Measurements from ENCODE around the gene TNS1. TPM values are rescaled to one million over a fixed set of nuclear protein-coding genes. Genes with fewer than 3 reads are reported as not detected.

Gene TNS1
- total RNA-seq, 1 experiment from 2014 or later: 6.2 TPM

GRCh38 chr2:217831306-217831705 lies 171.5 kb downstream of the TNS1 start:
- RAD21 ChIA-PET (ENCODE audit: low non-redundant PET in 1 of 2, low total read pairs in 2 of 2, uncharacterized antibody in 2 of 2, unreplicated experiment in 2 of 2): no interaction called here
- CTCF ChIA-PET: no interaction called here

More at GRCh38 chr2:217831306-217831705, 171.5 kb downstream of the TNS1 start:
- Histone ChIP-seq H3K27me3 (ENCODE audit: insufficient read depth, low read length) (no peaks in the 10 kb centered on the region), H4K20me1 (ENCODE audit: insufficient read depth) (no peaks in the 10 kb centered on the region), H3K27ac (ENCODE audit: low read depth, low read length) (no peak overlapping the region), H2AFZ (ENCODE audit: low read depth, low read length, poor library complexity, severe bottlenecking) (no peak overlapping the region), H3K4me1 (ENCODE audit: control insufficient read depth in 1 of 2, insufficient read depth in 2 of 2, low read length in 2 of 2) (peaks cover 0 to 6% of the 10 kb centered on the region in 2 experiments; a peak in 1 of 4 replicates), H3K9me3 (ENCODE audit: control insufficient read depth in 1 of 2, insufficient read depth in 1 of 2, low read depth in 1 of 2, low read length in 2 of 2) (no peaks in the 10 kb centered on the region), H3K9me2 (ENCODE audit: insufficient read depth) (no peaks in the 10 kb centered on the region), H3K4me3 (replicated peaks in 1 of 2; ENCODE audit: low read depth in 1 of 2, low read length in 2 of 2) (no peak overlapping the region), H3K79me2 (ENCODE audit: insufficient read depth, low read length) (no peaks in the 10 kb centered on the region), H3K9ac (ENCODE audit: low read length) (no peak overlapping the region), H3K36me3 (ENCODE audit: control insufficient read depth in 1 of 2, insufficient read depth in 2 of 2, low read length in 2 of 2) (no peaks in the 10 kb centered on the region), H3K4me2 (ENCODE audit: low read length) (no peak overlapping the region)
- TF ChIP-seq JUND (IDR thresholded peaks at IDR 0.05) (no peak), ZBTB33 (IDR thresholded peaks at IDR 0.05; ENCODE audit: extremely low read depth, insufficient replicate concordance, low read length) (no peak), FOSL1 (IDR thresholded peaks at IDR 0.05; ENCODE audit: low read depth) (no peak), YY1 (IDR thresholded peaks at IDR 0.05; ENCODE audit: extremely low read depth, insufficient replicate concordance, low read depth, low read length) (no peak), POLR2A (IDR thresholded peaks at IDR 0.05; ENCODE audit: borderline replicate concordance, extremely low read depth, insufficient read depth, insufficient read length) (no peak), TCF7L2 (IDR thresholded peaks at IDR 0.05; ENCODE audit: borderline replicate concordance, extremely low read depth, insufficient read depth, insufficient read length) (no peak), EGR1 (IDR thresholded peaks at IDR 0.05; ENCODE audit: low read depth) (no peak), CTCF (IDR thresholded peaks at IDR 0.05 in 2 of 3, conservative IDR thresholded peaks at IDR 0.05 in 1 of 3; ENCODE audit: borderline replicate concordance in 1 of 3, insufficient read depth in 1 of 3, low read depth in 2 of 3, low read length in 2 of 3) (no peak), SP1 (IDR thresholded peaks at IDR 0.05; ENCODE audit: low read depth) (no peak), SRF (IDR thresholded peaks at IDR 0.05; ENCODE audit: low read depth) (no peak), ZFX (IDR thresholded peaks at IDR 0.05) (no peak), POLR2AphosphoS5 (IDR thresholded peaks at IDR 0.05; ENCODE audit: low read depth, low read length) (no peak), ATF3 (IDR thresholded peaks at IDR 0.05) (no peak), CEBPB (IDR thresholded peaks at IDR 0.05; ENCODE audit: low read depth) (no peak), ZNF274 (IDR thresholded peaks at IDR 0.05; ENCODE audit: low read depth, low read length) (no peak), SIN3A (IDR thresholded peaks at IDR 0.05; ENCODE audit: low read depth) (no peak), EZH2phosphoT487 (IDR thresholded peaks at IDR 0.05; ENCODE audit: borderline replicate concordance) (no peak), CBX3 (IDR thresholded peaks at IDR 0.05; ENCODE audit: low read depth) (no peak)
- intact Hi-C loops (cut with micrococcal nuclease): no loop called here
- POLR2A ChIA-PET: no interaction called here
- no peak for DNase-seq (ENCODE audit: low read depth, low spot score)
- ATAC-seq: no peak
- BruUV-seq (replicated peaks): no TSS peak

Data from HCT116 (cell line).